HL-60 (cell line): ENCODE data around the gene NMT1.

Experiments
- DNase-seq, 2 experiments: peaks; one replicate each; pipeline ENCODE4 v3.0.0-alpha.2; 2010 to 2020; ENCODE audit warnings: low read depth in 1 of 2, low spot score in 1 of 2
- H3K27ac ChIP-seq: fragments of 250-450 bp; sonication (Bioruptor Pico); replicated peaks from 2 replicates; pipeline ENCODE4 v1.5.1; 2020; ENCODE audit warnings: mild to moderate bottlenecking, moderate library complexity
- H3K27me3 ChIP-seq: fragments of 250-450 bp; sonication (Bioruptor Pico); 2 replicates; pipeline ENCODE4 v1.5.1; 2021; ENCODE audit warnings: mild to moderate bottlenecking, moderate library complexity; ENCODE audit not compliant: insufficient read depth, poor library complexity, severe bottlenecking
- H3K4me3 ChIP-seq: replicated peaks from 2 replicates; pipeline ENCODE4 v1.5.1; 2011; ENCODE audit warnings: mild to moderate bottlenecking, control low read depth, low read length; ENCODE audit not compliant: insufficient read depth
- GABPA ChIP-seq: IDR thresholded peaks from 2 replicates; pipeline ENCODE4 v1.6.1; 2012; ENCODE audit warnings: low read depth
- POLR2AphosphoS5 ChIP-seq: IDR thresholded peaks from 2 replicates; pipeline ENCODE4 v1.6.1; 2012; ENCODE audit warnings: low read depth
- SPI1 ChIP-seq: IDR thresholded peaks from 2 replicates; pipeline ENCODE4 v1.6.1; 2012; ENCODE audit warnings: low read depth, mild to moderate bottlenecking, borderline replicate concordance
- TF ChIP-seq, protein P1 (sequence below): IDR thresholded peaks from 2 replicates; pipeline ENCODE4 v1.6.1; 2012; ENCODE audit warnings: low read depth; ENCODE audit not compliant: insufficient replicate concordance
- TF ChIP-seq, protein P2 (sequence below): IDR thresholded peaks from one replicate; pipeline ENCODE4 v1.5.1; 2011; ENCODE audit warnings: low read length, control low read depth, inconsistent platforms; ENCODE audit not compliant: insufficient read depth

Gene NMT1

DNA sequence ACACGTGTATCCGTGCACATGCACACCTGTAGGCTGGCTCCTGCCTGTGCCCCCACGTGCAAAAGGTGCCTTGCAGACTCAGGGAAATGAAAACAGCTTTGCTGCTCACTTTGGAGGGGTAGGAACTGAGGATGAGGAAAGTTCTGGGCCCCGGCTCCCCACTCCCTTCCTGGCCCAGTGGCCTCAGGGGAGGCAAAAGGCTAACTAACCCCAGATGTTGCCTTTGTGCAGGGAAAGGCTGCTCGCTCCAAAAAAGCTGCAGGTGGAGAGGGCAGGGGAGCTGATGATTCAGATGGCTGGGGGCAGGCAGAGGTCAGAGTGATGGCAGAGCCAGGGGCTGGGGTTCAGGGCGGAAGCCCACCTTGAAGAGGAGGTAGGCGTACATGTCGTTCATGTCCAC is 58.8 kb downstream of the NMT1 start:
- no peak overlapping the region for H3K4me3 ChIP-seq
- TF ChIP-seq SPI1, result no peak
- TF ChIP-seq, protein P1, sequence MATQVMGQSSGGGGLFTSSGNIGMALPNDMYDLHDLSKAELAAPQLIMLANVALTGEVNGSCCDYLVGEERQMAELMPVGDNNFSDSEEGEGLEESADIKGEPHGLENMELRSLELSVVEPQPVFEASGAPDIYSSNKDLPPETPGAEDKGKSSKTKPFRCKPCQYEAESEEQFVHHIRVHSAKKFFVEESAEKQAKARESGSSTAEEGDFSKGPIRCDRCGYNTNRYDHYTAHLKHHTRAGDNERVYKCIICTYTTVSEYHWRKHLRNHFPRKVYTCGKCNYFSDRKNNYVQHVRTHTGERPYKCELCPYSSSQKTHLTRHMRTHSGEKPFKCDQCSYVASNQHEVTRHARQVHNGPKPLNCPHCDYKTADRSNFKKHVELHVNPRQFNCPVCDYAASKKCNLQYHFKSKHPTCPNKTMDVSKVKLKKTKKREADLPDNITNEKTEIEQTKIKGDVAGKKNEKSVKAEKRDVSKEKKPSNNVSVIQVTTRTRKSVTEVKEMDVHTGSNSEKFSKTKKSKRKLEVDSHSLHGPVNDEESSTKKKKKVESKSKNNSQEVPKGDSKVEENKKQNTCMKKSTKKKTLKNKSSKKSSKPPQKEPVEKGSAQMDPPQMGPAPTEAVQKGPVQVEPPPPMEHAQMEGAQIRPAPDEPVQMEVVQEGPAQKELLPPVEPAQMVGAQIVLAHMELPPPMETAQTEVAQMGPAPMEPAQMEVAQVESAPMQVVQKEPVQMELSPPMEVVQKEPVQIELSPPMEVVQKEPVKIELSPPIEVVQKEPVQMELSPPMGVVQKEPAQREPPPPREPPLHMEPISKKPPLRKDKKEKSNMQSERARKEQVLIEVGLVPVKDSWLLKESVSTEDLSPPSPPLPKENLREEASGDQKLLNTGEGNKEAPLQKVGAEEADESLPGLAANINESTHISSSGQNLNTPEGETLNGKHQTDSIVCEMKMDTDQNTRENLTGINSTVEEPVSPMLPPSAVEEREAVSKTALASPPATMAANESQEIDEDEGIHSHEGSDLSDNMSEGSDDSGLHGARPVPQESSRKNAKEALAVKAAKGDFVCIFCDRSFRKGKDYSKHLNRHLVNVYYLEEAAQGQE, result no peak
- TF ChIP-seq, protein P2, sequence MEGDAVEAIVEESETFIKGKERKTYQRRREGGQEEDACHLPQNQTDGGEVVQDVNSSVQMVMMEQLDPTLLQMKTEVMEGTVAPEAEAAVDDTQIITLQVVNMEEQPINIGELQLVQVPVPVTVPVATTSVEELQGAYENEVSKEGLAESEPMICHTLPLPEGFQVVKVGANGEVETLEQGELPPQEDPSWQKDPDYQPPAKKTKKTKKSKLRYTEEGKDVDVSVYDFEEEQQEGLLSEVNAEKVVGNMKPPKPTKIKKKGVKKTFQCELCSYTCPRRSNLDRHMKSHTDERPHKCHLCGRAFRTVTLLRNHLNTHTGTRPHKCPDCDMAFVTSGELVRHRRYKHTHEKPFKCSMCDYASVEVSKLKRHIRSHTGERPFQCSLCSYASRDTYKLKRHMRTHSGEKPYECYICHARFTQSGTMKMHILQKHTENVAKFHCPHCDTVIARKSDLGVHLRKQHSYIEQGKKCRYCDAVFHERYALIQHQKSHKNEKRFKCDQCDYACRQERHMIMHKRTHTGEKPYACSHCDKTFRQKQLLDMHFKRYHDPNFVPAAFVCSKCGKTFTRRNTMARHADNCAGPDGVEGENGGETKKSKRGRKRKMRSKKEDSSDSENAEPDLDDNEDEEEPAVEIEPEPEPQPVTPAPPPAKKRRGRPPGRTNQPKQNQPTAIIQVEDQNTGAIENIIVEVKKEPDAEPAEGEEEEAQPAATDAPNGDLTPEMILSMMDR, result no peak
- TF ChIP-seq POLR2AphosphoS5, result no peak
- no peak for TF ChIP-seq GABPA
- H3K27me3 ChIP-seq, result no peaks in the 10 kb centered on the region
- no peak for DNase-seq
- H3K27ac ChIP-seq, result no peak overlapping the region

DNA sequence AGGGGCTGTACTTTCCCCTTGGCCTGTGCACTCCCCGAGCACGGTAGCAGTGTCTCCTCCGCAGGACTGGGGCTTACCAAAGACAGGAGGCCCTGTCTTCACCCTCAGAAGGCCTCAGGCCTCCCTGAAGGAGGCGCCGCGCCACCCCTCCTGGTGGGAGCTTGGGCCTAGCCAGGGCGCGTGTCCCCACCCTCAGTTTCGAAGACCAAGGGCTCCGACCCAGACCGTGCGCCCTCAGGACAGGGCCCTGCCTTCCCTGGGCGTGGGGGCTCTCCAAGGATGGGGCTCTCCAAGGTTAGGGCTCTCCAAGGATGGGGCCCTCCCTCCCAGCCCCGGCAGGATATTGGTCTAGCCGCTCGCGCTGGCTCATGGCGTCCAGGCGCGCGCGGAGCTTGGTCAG is 59.4 kb downstream of the NMT1 start:
- H3K27ac ChIP-seq, result no peak overlapping the region

DNA sequence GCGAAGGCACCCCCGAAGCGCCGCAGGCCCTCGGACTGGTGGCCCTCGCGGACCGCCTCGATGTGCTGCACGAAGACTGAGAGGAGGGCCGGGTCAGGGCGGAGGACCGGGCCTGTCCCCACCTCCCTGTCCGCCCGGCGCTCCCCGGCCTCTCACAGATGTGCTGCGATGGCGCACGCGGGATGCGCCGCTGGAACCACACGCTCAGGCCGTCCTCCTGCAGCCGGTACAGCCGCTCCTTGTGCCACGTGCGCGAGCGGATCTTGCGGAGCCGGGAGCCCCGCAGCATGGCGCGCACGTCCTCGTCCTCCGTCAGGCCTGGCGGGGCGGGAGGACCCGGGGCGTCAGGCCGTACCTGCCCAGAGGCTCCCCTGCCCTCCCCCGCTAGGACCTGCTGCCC is 59.9 kb downstream of the NMT1 start:
- Histone ChIP-seq H3K4me3 (no peak overlapping the region), H3K27ac (no peak overlapping the region), H3K27me3 (no peaks in the 10 kb centered on the region)
- TF ChIP-seq SPI1 (no peak), POLR2AphosphoS5 (no peak), GABPA (no peak)
- TF ChIP-seq, protein P1, result no peak
- TF ChIP-seq, protein P2, result no peak
- DNase-seq, result no peak

More for the DNA sequence above, 59.4 kb downstream of the NMT1 start:
- Histone ChIP-seq H3K4me3 (no peak overlapping the region), H3K27me3 (no peaks in the 10 kb centered on the region)
- TF ChIP-seq POLR2AphosphoS5, result no peak
- TF ChIP-seq GABPA, result no peak
- TF ChIP-seq SPI1, result no peak
- TF ChIP-seq, protein P2, result no peak
- TF ChIP-seq, protein P1, result no peak
- DNase-seq, result no peak
